Activated T-helper 1 cell treated with anti-CD3 and anti-CD28 coated beads, Interleukin-12 subunit alpha, Interleukin-12 subunit beta, Interleukin-2, Interleukin-4 antibody, amounts not matched to agents 30 ng/mL and 10 ng/mL and 1 ng/mL, durations not matched to agents 14 hours and 24 hours and 36 hours (primary cell): ENCODE data around the gene CFAP53. TPM values are rescaled to one million over a fixed set of nuclear protein-coding genes. Genes with fewer than 3 reads are reported as not detected.

Experiments used
- DNase-seq: peaks from one replicate; pipeline ENCODE4 v3.0.0; 2021; ENCODE audit warnings: low spot score
- H3K27ac Mint-ChIP-seq: one replicate; pipeline ENCODE4 v1.8.0; 2021; ENCODE audit warnings: mild to moderate bottlenecking, mixed read lengths
- H3K27me3 Mint-ChIP-seq: one replicate; pipeline ENCODE4 v1.8.0; 2022; ENCODE audit warnings: mild to moderate bottlenecking, moderate library complexity, mixed read lengths; ENCODE audit not compliant: insufficient read depth
- H3K36me3 Mint-ChIP-seq: one replicate; pipeline ENCODE4 v1.8.0; 2021; ENCODE audit warnings: low read depth, mixed read lengths
- H3K4me1 Mint-ChIP-seq: one replicate; pipeline ENCODE4 v1.8.0; 2021; ENCODE audit warnings: low read depth, mixed read lengths
- H3K4me3 Mint-ChIP-seq: one replicate; pipeline ENCODE4 v1.8.0; 2021; ENCODE audit warnings: mild to moderate bottlenecking, moderate library complexity, mixed read lengths
- H3K9me3 Mint-ChIP-seq: one replicate; pipeline ENCODE4 v1.8.0; 2021; ENCODE audit warnings: mixed read lengths
- intact Hi-C: fragments of 100-400 bp; cut with micrococcal nuclease; formaldehyde crosslinking; loops from one replicate; pipeline ENCODE4 v1.15.1; 2024
- total RNA-seq: library from RNA; stranded (reverse); gene quantifications from 2 replicates; pipeline ENCODE4 v1.2.3, GENCODE V29; 2022

Gene CFAP53
- total RNA-seq, 1 donor from 2014 or later: 0.31 TPM

DNA sequence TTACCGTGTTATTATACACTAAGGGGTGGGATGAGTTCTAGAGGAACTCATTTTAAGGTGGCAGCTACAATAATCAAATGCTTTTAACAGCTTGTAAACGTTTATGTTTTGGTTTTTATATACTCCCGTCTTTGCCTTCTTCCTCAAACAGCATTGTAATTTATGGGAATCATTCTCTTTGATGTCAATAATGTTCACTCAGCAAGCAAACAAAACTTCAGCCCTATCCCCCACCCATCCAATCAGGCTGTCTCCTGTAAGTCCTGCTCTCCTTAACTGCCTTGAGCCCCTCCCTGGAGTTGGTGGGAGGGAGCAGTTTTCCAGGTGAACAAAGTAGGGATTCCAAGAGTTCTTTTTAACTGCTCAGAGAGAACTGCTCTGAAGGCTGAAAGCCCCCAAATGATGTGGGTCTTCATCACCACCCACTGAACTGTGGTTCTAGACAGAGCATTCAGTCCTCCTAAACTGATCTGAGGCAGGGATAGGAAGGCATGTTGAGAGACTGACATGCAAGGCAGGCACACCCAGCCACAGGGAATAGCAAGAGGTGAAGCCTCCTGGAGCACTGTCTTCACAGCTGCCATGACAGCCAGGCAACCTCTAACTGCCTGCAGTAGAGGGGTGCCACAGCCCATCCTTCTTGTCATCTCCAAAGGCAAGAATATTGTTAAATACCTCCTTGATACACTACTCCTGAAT is 88.9 kb downstream of the CFAP53 start:
- no peak overlapping the region for H3K4me3 Mint-ChIP-seq
- intact Hi-C loops: no loop called here
- peaks cover 23% of the 10 kb centered on the region for H3K27me3 Mint-ChIP-seq
- H3K36me3 Mint-ChIP-seq: no peaks in the 10 kb centered on the region
- DNase-seq: no peak
- H3K27ac Mint-ChIP-seq: no peak overlapping the region
- no peaks in the 10 kb centered on the region for H3K4me1 Mint-ChIP-seq
- no peaks in the 10 kb centered on the region for H3K9me3 Mint-ChIP-seq

Other genes with a start within 250 kb of the CFAP53 start
- 0.12 TPM in 1 of 2 replicates, not detected in the other for gene MYO5B, start 71.3 kb downstream of the CFAP53 start, total RNA-seq
- 94.8 and 95.2 TPM in 2 replicates for gene MBD1, start 15.0 kb upstream of the CFAP53 start, total RNA-seq
- gene CXXC1, start 21.2 kb upstream of the CFAP53 start, total RNA-seq: 114 and 117 TPM in 2 replicates
- 20.7 and 23.3 TPM in 2 replicates for gene SKA1, start 108.6 kb upstream of the CFAP53 start, total RNA-seq